Measurements from ENCODE around the gene OCA2. TPM values are rescaled to one million over a fixed set of nuclear protein-coding genes. Genes with fewer than 3 reads are reported as not detected.
"Not testable (repeated sequence)": the region's sequence is repeated elsewhere in the genome, so short reads cannot be mapped to it uniquely, and the experiment has no call there.

The OCA2 gene
- 0.25 TPM for polyA plus RNA-seq (2013, experiment 1 of 2)
- 0.25 TPM for polyA plus RNA-seq (2013, experiment 2 of 2)

GRCh38 chr15:28098766-28099554 lies at the start of gene OCA2:
Gene OCA2 (minus strand): TSS chr15:28099315. CDS start chr15:28081874, 17,441 bp downstream.
- Histone ChIP-seq H3K27me3 (ENCODE audit: insufficient read depth, low read length) (peaks cover 95% of the 10 kb centered on the region), H3K9me3 (ENCODE audit: insufficient read depth, low read depth, low read length) (no peaks in the 10 kb centered on the region), H3K36me3 (ENCODE audit: insufficient read depth, low read length) (no peaks in the 10 kb centered on the region), H3K27ac (ENCODE audit: low read depth, low read length) (no peak within 1 kb of the TSS), H3K4me1 (ENCODE audit: insufficient read depth, low read length) (no peaks in the 10 kb centered on the region), H3K9ac (ENCODE audit: low read depth, low read length) (no peak within 1 kb of the TSS), H3K4me3 (ENCODE audit: low read length) (peak within 1 kb of the TSS; percentile 47)
- 2% methylated on average over 52 of the region's 52 CpGs for WGBS

- Histone ChIP-seq H3K27me3 (ENCODE audit: insufficient read depth, low read length) (no peaks in the 10 kb centered on the region), H3K9ac (ENCODE audit: low read depth, low read length) (no peak overlapping the region)
- 94% methylated on average over 3 of the region's 3 CpGs for WGBS
Observed at GRCh38 chr15:28147801-28148200, 48.7 kb upstream of the OCA2 start.

GRCh38 chr15:28145419-28145818 lies 46.3 kb upstream of the OCA2 start:
- H3K4me3 ChIP-seq (ENCODE audit: low read length); H3K4me1 ChIP-seq (ENCODE audit: insufficient read depth, low read length): not testable (repeated sequence)
- WGBS = 98% methylated on average over 4 of the region's 4 CpGs

More at GRCh38 chr15:28147801-28148200, 48.7 kb upstream of the OCA2 start:
- H3K4me3 ChIP-seq (ENCODE audit: low read length) = no peak overlapping the region
- H3K9me3 ChIP-seq (ENCODE audit: insufficient read depth, low read depth, low read length) = no peaks in the 10 kb centered on the region
- H3K36me3 ChIP-seq (ENCODE audit: insufficient read depth, low read length) = peaks cover 59% of the 10 kb centered on the region
- no peaks in the 10 kb centered on the region for H3K4me1 ChIP-seq (ENCODE audit: insufficient read depth, low read length)
- H3K27ac ChIP-seq (ENCODE audit: low read depth, low read length) = no peak overlapping the region

GRCh38 chr15:28140062-28140461 lies 40.9 kb upstream of the OCA2 start:
- Histone ChIP-seq H3K4me1 (ENCODE audit: insufficient read depth, low read length) (0 out of 2 replicates have a peak, but pooled peaks cover 4% of the 10 kb centered on the region), H3K9me3 (ENCODE audit: insufficient read depth, low read depth, low read length) (no peaks in the 10 kb centered on the region), H3K36me3 (ENCODE audit: insufficient read depth, low read length) (peaks cover 65% of the 10 kb centered on the region), H3K9ac (ENCODE audit: low read depth, low read length) (no peak overlapping the region), H3K27me3 (ENCODE audit: insufficient read depth, low read length) (no peaks in the 10 kb centered on the region), H3K4me3 (ENCODE audit: low read length) (no peak overlapping the region), H3K27ac (ENCODE audit: low read depth, low read length) (no peak overlapping the region)
- 97% methylated on average over 6 of the region's 6 CpGs for WGBS

More at GRCh38 chr15:28145419-28145818, 46.3 kb upstream of the OCA2 start:
- H3K36me3 ChIP-seq (ENCODE audit: insufficient read depth, low read length) = peaks cover 54% of the 10 kb centered on the region
- not testable (repeated sequence) for H3K9ac ChIP-seq (ENCODE audit: low read depth, low read length); H3K9me3 ChIP-seq (ENCODE audit: insufficient read depth, low read depth, low read length); H3K27ac ChIP-seq (ENCODE audit: low read depth, low read length); H3K27me3 ChIP-seq (ENCODE audit: insufficient read depth, low read length)

- not testable (repeated sequence) for H3K4me3 ChIP-seq (ENCODE audit: low read length); H3K9me3 ChIP-seq (ENCODE audit: insufficient read depth, low read depth, low read length); H3K27ac ChIP-seq (ENCODE audit: low read depth, low read length); H3K9ac ChIP-seq (ENCODE audit: low read depth, low read length); H3K27me3 ChIP-seq (ENCODE audit: insufficient read depth, low read length); H3K4me1 ChIP-seq (ENCODE audit: insufficient read depth, low read length)
- 95% methylated on average over 5 of the region's 9 CpGs for WGBS
- H3K36me3 ChIP-seq (ENCODE audit: insufficient read depth, low read length) = peaks cover 63% of the 10 kb centered on the region
Observed at GRCh38 chr15:28137408-28138039, 38.4 kb upstream of the OCA2 start.

- not testable (repeated sequence) for H3K9me3 ChIP-seq (ENCODE audit: insufficient read depth, low read depth, low read length); H3K4me1 ChIP-seq (ENCODE audit: insufficient read depth, low read length); H3K9ac ChIP-seq (ENCODE audit: low read depth, low read length); H3K27me3 ChIP-seq (ENCODE audit: insufficient read depth, low read length); H3K4me3 ChIP-seq (ENCODE audit: low read length); H3K27ac ChIP-seq (ENCODE audit: low read depth, low read length)
- H3K36me3 ChIP-seq (ENCODE audit: insufficient read depth, low read length) = peaks cover 65% of the 10 kb centered on the region
- WGBS = 95% methylated on average over 6 of the region's 6 CpGs
Observed at GRCh38 chr15:28136236-28136904, 37.3 kb upstream of the OCA2 start.

GRCh38 chr15:28133281-28133680 lies 34.2 kb upstream of the OCA2 start:
- H3K27ac ChIP-seq (ENCODE audit: low read depth, low read length) = no peak overlapping the region
- H3K4me1 ChIP-seq (ENCODE audit: insufficient read depth, low read length) = 0 out of 2 replicates have a peak, but pooled peaks cover 4% of the 10 kb centered on the region
- H3K9me3 ChIP-seq (ENCODE audit: insufficient read depth, low read depth, low read length) = no peaks in the 10 kb centered on the region
- H3K27me3 ChIP-seq (ENCODE audit: insufficient read depth, low read length) = no peaks in the 10 kb centered on the region
- no peak overlapping the region for H3K4me3 ChIP-seq (ENCODE audit: low read length)
- H3K9ac ChIP-seq (ENCODE audit: low read depth, low read length) = no peak overlapping the region
- H3K36me3 ChIP-seq (ENCODE audit: insufficient read depth, low read length) = peaks cover 70% of the 10 kb centered on the region

- Histone ChIP-seq H3K36me3 (ENCODE audit: insufficient read depth, low read length) (peaks cover 71% of the 10 kb centered on the region), H3K4me1 (ENCODE audit: insufficient read depth, low read length) (0 out of 2 replicates have a peak, but pooled peaks cover 4% of the 10 kb centered on the region), H3K4me3 (ENCODE audit: low read length) (no peak overlapping the region), H3K27ac (ENCODE audit: low read depth, low read length) (no peak overlapping the region), H3K9me3 (ENCODE audit: insufficient read depth, low read depth, low read length) (no peaks in the 10 kb centered on the region), H3K27me3 (ENCODE audit: insufficient read depth, low read length) (no peaks in the 10 kb centered on the region), H3K9ac (ENCODE audit: low read depth, low read length) (no peak overlapping the region)
- WGBS = 90% methylated on average over 21 of the region's 21 CpGs
Observed at GRCh38 chr15:28132524-28133275, 33.6 kb upstream of the OCA2 start.

- H3K36me3 ChIP-seq (ENCODE audit: insufficient read depth, low read length) = peaks cover 73% of the 10 kb centered on the region
- H3K4me1 ChIP-seq (ENCODE audit: insufficient read depth, low read length) = 0 out of 2 replicates have a peak, but pooled peaks cover 4% of the 10 kb centered on the region
- no peak overlapping the region for H3K4me3 ChIP-seq (ENCODE audit: low read length)
- no peaks in the 10 kb centered on the region for H3K27me3 ChIP-seq (ENCODE audit: insufficient read depth, low read length)
- no peaks in the 10 kb centered on the region for H3K9me3 ChIP-seq (ENCODE audit: insufficient read depth, low read depth, low read length)
- no peak overlapping the region for H3K9ac ChIP-seq (ENCODE audit: low read depth, low read length)
- 88% methylated on average over 13 of the region's 13 CpGs for WGBS
- H3K27ac ChIP-seq (ENCODE audit: low read depth, low read length) = no peak overlapping the region
Observed at GRCh38 chr15:28131946-28132345, 32.8 kb upstream of the OCA2 start.

GRCh38 chr15:28131400-28131799 lies 32.3 kb upstream of the OCA2 start:
- Histone ChIP-seq H3K36me3 (ENCODE audit: insufficient read depth, low read length) (peaks cover 75% of the 10 kb centered on the region), H3K4me3 (ENCODE audit: low read length) (no peak overlapping the region), H3K27me3 (ENCODE audit: insufficient read depth, low read length) (no peaks in the 10 kb centered on the region), H3K9me3 (ENCODE audit: insufficient read depth, low read depth, low read length) (no peaks in the 10 kb centered on the region), H3K27ac (ENCODE audit: low read depth, low read length) (no peak overlapping the region), H3K9ac (ENCODE audit: low read depth, low read length) (no peak overlapping the region), H3K4me1 (ENCODE audit: insufficient read depth, low read length) (0 out of 2 replicates have a peak, but pooled peaks cover 4% of the 10 kb centered on the region)
- WGBS = 97% methylated on average over 13 of the region's 13 CpGs

Measured in HUES64 (cell line).